ENCODE measurements around the gene IQSEC1. TPM values are rescaled to one million over a fixed set of nuclear protein-coding genes. Genes with fewer than 3 reads are reported as not detected.

IQSEC1 gene
- total RNA-seq, 1 experiment from 2014 or later, result 28.1 TPM

DNA sequence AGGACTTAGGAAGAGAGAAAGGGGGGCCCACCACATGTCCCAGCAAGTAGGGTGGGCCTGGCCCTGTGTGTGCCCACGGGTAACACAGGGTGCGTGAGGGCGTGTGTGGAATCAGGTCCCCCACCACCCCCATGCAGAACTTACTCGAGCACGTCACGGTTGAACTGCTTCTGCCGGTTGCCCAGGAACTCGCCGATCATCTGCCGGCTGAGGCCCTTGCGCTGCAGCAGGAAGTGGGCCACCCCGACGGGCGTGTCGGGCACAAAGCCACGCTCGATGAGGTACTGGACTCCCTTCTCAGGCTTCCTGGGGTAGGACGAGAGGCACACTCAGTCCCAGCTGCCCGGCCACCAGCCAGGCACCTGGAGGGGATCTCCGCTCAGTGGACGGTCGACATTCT lies 148.8 kb downstream of the IQSEC1 start:
- no peaks in the 10 kb centered on the region for H3K9me2 ChIP-seq (ENCODE audit: insufficient read depth)
- ChIA-PET RAD21 (ENCODE audit: low non-redundant PET in 1 of 2, low total read pairs in 2 of 2, uncharacterized antibody in 2 of 2, unreplicated experiment in 2 of 2) (no interaction called here), CTCF (no interaction called here), POLR2A (no interaction called here)
- H3K27me3 ChIP-seq (ENCODE audit: insufficient read depth, low read length), result no peaks in the 10 kb centered on the region
- no peak overlapping the region for H3K9ac ChIP-seq (ENCODE audit: low read length)
- H3K4me3 ChIP-seq (replicated peaks in 1 of 2; ENCODE audit: low read depth in 1 of 2, low read length in 2 of 2), result no peak overlapping the region
- no peaks in the 10 kb centered on the region for H3K9me3 ChIP-seq (ENCODE audit: control insufficient read depth in 1 of 2, insufficient read depth in 1 of 2, low read depth in 1 of 2, low read length in 2 of 2)
- H3K4me2 ChIP-seq (ENCODE audit: low read length), result no peak overlapping the region
- peaks cover 0 to 14% of the 10 kb centered on the region in 2 experiments; a peak in 2 of 4 replicates for H3K4me1 ChIP-seq (ENCODE audit: control insufficient read depth in 1 of 2, insufficient read depth in 2 of 2, low read length in 2 of 2)
- no peak for ATAC-seq
- no peak overlapping the region for H3K27ac ChIP-seq (ENCODE audit: low read depth, low read length)
- TF ChIP-seq ZNF274 (IDR thresholded peaks at IDR 0.05; ENCODE audit: low read depth, low read length) (no peak), EGR1 (IDR thresholded peaks at IDR 0.05; ENCODE audit: low read depth) (no peak), SP1 (IDR thresholded peaks at IDR 0.05; ENCODE audit: low read depth) (no peak), POLR2A (IDR thresholded peaks at IDR 0.05; ENCODE audit: borderline replicate concordance, extremely low read depth, insufficient read depth, insufficient read length) (no peak), EZH2 (IDR thresholded peaks at IDR 0.05) (no peak), CBX3 (IDR thresholded peaks at IDR 0.05; ENCODE audit: low read depth) (no peak), TCF7L2 (IDR thresholded peaks at IDR 0.05; ENCODE audit: borderline replicate concordance, extremely low read depth, insufficient read depth, insufficient read length) (no peak), ELF1 (IDR thresholded peaks at IDR 0.05; ENCODE audit: borderline replicate concordance, low read depth) (no peak), REST (IDR thresholded peaks at IDR 0.05; ENCODE audit: low read depth) (no peak), CEBPB (IDR thresholded peaks at IDR 0.05; ENCODE audit: low read depth) (no peak), MAX (IDR thresholded peaks at IDR 0.05) (no peak), FOSL1 (IDR thresholded peaks at IDR 0.05; ENCODE audit: low read depth) (no peak), YY1 (IDR thresholded peaks at IDR 0.05; ENCODE audit: extremely low read depth, insufficient replicate concordance, low read depth, low read length) (no peak)
- TF ChIP-seq, protein P1, sequence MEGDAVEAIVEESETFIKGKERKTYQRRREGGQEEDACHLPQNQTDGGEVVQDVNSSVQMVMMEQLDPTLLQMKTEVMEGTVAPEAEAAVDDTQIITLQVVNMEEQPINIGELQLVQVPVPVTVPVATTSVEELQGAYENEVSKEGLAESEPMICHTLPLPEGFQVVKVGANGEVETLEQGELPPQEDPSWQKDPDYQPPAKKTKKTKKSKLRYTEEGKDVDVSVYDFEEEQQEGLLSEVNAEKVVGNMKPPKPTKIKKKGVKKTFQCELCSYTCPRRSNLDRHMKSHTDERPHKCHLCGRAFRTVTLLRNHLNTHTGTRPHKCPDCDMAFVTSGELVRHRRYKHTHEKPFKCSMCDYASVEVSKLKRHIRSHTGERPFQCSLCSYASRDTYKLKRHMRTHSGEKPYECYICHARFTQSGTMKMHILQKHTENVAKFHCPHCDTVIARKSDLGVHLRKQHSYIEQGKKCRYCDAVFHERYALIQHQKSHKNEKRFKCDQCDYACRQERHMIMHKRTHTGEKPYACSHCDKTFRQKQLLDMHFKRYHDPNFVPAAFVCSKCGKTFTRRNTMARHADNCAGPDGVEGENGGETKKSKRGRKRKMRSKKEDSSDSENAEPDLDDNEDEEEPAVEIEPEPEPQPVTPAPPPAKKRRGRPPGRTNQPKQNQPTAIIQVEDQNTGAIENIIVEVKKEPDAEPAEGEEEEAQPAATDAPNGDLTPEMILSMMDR (IDR thresholded peaks at IDR 0.05 in 2 of 3, conservative IDR thresholded peaks at IDR 0.05 in 1 of 3; ENCODE audit: borderline replicate concordance in 1 of 3, insufficient read depth in 1 of 3, low read depth in 2 of 3, low read length in 2 of 3), result no peak
- TF ChIP-seq, protein P2, sequence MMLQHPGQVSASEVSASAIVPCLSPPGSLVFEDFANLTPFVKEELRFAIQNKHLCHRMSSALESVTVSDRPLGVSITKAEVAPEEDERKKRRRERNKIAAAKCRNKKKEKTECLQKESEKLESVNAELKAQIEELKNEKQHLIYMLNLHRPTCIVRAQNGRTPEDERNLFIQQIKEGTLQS (IDR thresholded peaks at IDR 0.05), result no peak
- TF ChIP-seq, protein P3, sequence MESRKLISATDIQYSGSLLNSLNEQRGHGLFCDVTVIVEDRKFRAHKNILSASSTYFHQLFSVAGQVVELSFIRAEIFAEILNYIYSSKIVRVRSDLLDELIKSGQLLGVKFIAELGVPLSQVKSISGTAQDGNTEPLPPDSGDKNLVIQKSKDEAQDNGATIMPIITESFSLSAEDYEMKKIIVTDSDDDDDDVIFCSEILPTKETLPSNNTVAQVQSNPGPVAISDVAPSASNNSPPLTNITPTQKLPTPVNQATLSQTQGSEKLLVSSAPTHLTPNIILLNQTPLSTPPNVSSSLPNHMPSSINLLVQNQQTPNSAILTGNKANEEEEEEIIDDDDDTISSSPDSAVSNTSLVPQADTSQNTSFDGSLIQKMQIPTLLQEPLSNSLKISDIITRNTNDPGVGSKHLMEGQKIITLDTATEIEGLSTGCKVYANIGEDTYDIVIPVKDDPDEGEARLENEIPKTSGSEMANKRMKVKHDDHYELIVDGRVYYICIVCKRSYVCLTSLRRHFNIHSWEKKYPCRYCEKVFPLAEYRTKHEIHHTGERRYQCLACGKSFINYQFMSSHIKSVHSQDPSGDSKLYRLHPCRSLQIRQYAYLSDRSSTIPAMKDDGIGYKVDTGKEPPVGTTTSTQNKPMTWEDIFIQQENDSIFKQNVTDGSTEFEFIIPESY (IDR thresholded peaks at IDR 0.05; ENCODE audit: extremely low read depth, insufficient replicate concordance, low read length), result no peak
- intact Hi-C loops (cut with micrococcal nuclease), result no loop called here
- no peaks in the 10 kb centered on the region for H3K79me2 ChIP-seq (ENCODE audit: insufficient read depth, low read length)
- BruUV-seq (replicated peaks), result no TSS peak
- peaks cover 0 to 6% of the 10 kb centered on the region in 2 experiments; a peak in 2 of 4 replicates for H3K36me3 ChIP-seq (ENCODE audit: control insufficient read depth in 1 of 2, insufficient read depth in 2 of 2, low read length in 2 of 2)
- H2AFZ ChIP-seq (ENCODE audit: low read depth, low read length, poor library complexity, severe bottlenecking), result no peak overlapping the region
- no peak for DNase-seq (ENCODE audit: low read depth, low spot score)
- H4K20me1 ChIP-seq (ENCODE audit: insufficient read depth), result no peaks in the 10 kb centered on the region
